OCI-LY3 (cell line): ENCODE measurements around the gene PRKCD.

ENCODE experiments used
- H2AFZ ChIP-seq: fragments of 200-600, 300-600 bp; shearing (Covaris generic); 2 replicates; pipeline ENCODE4 v1.6.0; 2014; ENCODE audit warnings: antibody characterized with exemption, low read depth, low read length
- H3K27ac ChIP-seq: fragments of 200-600, 300-600 bp; sonication (generic); 2 replicates; pipeline ENCODE4 v1.5.1; 2014; ENCODE audit warnings: mild to moderate bottlenecking, low read length, moderate library complexity, mixed read lengths
- H3K27me3 ChIP-seq: fragments of 200-600, 300-600 bp; sonication (generic); 2 replicates; pipeline ENCODE4 v1.6.1; 2014; ENCODE audit warnings: low read depth, low read length, mixed read lengths
- H3K36me3 ChIP-seq: fragments of 200-600, 300-600 bp; sonication (generic); replicated peaks from 2 replicates; pipeline ENCODE3; 2014; ENCODE audit warnings: low read depth, low read length, mixed read lengths
- H3K4me1 ChIP-seq: fragments of 300-600, 200-600 bp; sonication (generic); 2 replicates; pipeline ENCODE4 v1.6.1; 2014; ENCODE audit warnings: low read length, mixed read lengths
- H3K4me2 ChIP-seq: fragments of 200-600, 300-600 bp; sonication (generic); 2 replicates; pipeline ENCODE4 v1.6.1; 2014; ENCODE audit warnings: low read length, mixed read lengths
- H3K4me3 ChIP-seq: fragments of 300-600, 200-600 bp; sonication (generic); 2 replicates; pipeline ENCODE4 v1.5.1; 2014; ENCODE audit warnings: antibody characterized with exemption, mild to moderate bottlenecking, low read length, moderate library complexity
- H3K79me2 ChIP-seq: fragments of 300-600, 200-600 bp; shearing (Covaris generic); 2 replicates; pipeline ENCODE4 v1.6.1; 2014; ENCODE audit warnings: mild to moderate bottlenecking, low read length, mixed read lengths
- H3K9ac ChIP-seq: fragments of 300-600, 200-600 bp; shearing (Covaris generic); 2 replicates; pipeline ENCODE4 v1.6.0; 2014; ENCODE audit warnings: mild to moderate bottlenecking, low read length, moderate library complexity
- H3K9me3 ChIP-seq: fragments of 200-600, 300-600 bp; shearing (Covaris generic); 2 replicates; pipeline ENCODE4 v1.6.1; 2014; ENCODE audit warnings: low read length, mixed read lengths; ENCODE audit not compliant: insufficient read depth
- H4K20me1 ChIP-seq: fragments of 200-600, 300-600 bp; sonication (generic); 2 replicates; pipeline ENCODE4 v1.6.1; 2016; ENCODE audit warnings: low read length, mixed read lengths; ENCODE audit not compliant: insufficient read depth
- EZH2phosphoT487 ChIP-seq: fragments of 200-600 bp; shearing (Covaris generic); IDR thresholded peaks from 2 replicates; pipeline ENCODE4 v1.6.1; 2018; ENCODE audit warnings: antibody characterized with exemption, mixed run types, low read depth
- TF ChIP-seq, protein P1 (sequence below): fragments of 200-600, 300-600 bp; sonication (generic); IDR thresholded peaks from 2 replicates; pipeline ENCODE4 v1.5.1; 2014; ENCODE audit warnings: antibody characterized with exemption, low read length, low read depth

Gene PRKCD

DNA sequence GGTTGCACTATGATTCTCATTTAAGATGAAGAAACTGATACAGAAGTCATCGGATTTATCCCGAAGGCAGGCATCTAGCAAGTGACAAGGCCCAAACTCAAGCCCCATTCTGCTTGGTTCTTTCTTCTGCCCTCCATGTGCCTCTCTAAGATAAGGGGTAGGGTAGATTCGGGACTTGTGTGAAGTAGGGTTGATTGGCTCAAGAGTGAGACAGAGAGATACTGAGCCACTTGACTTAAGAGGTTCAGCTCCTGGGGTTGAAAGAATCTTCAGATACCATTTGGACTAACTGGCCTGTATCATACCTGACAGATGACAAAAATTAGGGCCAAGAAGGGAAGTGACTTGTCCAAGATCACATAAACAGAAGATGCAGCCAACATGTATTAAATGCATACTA lies 31.7 kb upstream of the PRKCD start:
- no peak overlapping the region for H2AFZ ChIP-seq
- H3K4me3 ChIP-seq: peak overlapping the region; percentile 77
- no peaks in the 10 kb centered on the region for H4K20me1 ChIP-seq
- H3K36me3 ChIP-seq: peaks cover 18% of the 10 kb centered on the region
- H3K9ac ChIP-seq: peak overlapping the region; percentile 77
- no peaks in the 10 kb centered on the region for H3K27me3 ChIP-seq
- peak overlapping the region; percentile 84 for H3K4me2 ChIP-seq
- peaks cover 16% of the 10 kb centered on the region for H3K4me1 ChIP-seq
- H3K9me3 ChIP-seq: no peaks in the 10 kb centered on the region
- no peak overlapping the region for H3K27ac ChIP-seq
- H3K79me2 ChIP-seq: peaks cover 23% of the 10 kb centered on the region
- TF ChIP-seq EZH2phosphoT487: no peak
- TF ChIP-seq, protein P1, sequence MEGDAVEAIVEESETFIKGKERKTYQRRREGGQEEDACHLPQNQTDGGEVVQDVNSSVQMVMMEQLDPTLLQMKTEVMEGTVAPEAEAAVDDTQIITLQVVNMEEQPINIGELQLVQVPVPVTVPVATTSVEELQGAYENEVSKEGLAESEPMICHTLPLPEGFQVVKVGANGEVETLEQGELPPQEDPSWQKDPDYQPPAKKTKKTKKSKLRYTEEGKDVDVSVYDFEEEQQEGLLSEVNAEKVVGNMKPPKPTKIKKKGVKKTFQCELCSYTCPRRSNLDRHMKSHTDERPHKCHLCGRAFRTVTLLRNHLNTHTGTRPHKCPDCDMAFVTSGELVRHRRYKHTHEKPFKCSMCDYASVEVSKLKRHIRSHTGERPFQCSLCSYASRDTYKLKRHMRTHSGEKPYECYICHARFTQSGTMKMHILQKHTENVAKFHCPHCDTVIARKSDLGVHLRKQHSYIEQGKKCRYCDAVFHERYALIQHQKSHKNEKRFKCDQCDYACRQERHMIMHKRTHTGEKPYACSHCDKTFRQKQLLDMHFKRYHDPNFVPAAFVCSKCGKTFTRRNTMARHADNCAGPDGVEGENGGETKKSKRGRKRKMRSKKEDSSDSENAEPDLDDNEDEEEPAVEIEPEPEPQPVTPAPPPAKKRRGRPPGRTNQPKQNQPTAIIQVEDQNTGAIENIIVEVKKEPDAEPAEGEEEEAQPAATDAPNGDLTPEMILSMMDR: no peak

DNA sequence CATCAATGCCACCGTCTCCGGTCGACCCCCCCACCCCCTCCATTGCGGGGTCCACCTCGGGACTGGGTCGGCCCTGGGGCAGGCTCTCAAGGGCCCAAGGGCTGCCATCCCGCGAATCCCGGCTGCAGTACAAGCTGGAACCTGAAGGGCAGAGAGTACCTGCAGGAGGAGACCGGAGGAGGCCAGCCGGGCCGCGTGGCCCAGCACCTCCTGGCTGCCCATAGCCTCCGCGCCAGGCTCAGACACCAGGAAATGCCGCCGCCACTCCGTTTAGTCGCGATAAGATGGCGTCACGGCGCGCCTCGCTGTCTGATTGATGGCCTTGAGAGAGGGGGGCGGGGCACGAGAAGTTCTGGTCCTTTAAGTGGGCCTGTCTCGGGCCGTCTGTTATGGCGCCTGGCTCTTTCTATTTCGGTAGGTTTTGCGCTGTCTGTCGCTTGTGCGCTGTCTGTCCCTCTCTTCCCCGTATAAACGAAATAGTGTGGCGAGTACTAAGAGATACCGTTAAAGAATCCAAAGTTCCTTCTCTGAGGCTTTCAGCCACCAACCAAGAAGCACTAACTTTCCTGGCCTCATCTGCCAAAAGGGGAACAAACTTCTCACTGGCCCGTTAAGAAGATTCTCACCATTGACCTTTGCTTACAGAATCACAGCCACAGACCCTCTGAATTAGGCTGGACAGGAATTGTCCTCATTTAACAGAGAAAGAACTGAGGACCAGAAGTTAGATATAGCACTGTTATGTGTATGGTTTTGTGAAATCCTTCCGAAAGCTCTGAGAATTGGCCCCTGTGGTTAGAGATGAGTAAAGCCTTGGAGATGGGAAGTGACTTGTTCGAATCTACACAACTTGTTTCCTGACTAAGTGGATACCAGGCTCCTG lies 30.6 kb upstream of the PRKCD start, which contains the start of gene RFT1:
Gene RFT1 (minus strand): TSS at position 257 of the 883 bp plus-strand sequence. CDS start 35 bp downstream, at position 222.
- Histone ChIP-seq H3K4me1 (peaks cover 16% of the 10 kb centered on the region), H3K27ac (peak within 1 kb of the TSS; percentile 62), H2AFZ (peak within 1 kb of the TSS; percentile 95), H3K27me3 (no peaks in the 10 kb centered on the region), H3K4me2 (peak within 1 kb of the TSS; percentile 84), H3K9ac (peak within 1 kb of the TSS; percentile 77), H3K9me3 (no peaks in the 10 kb centered on the region), H3K79me2 (peaks cover 23% of the 10 kb centered on the region), H3K36me3 (peaks cover 9% of the 10 kb centered on the region), H4K20me1 (no peaks in the 10 kb centered on the region), H3K4me3 (peak within 1 kb of the TSS; percentile 77)
- TF ChIP-seq, protein P1: no peak
- TF ChIP-seq EZH2phosphoT487: no peak

DNA sequence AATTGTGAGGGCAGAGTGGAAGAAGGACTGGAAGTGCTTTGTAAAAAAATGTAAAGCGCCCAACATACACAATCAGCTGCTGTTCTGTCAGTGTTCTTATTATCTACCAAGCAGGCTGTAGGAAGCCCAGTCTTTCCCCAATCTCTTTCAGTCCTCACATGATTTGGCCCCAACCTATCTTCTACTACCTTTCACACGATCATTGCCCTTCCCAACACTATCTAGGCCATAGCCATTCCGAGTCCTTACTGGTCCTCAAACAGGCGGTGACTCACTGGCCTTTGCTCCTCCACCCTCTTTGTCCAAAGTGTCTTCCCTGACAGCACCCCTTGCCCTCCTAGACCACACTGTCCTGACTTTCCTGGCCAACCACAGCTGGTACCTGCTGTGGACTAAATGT lies 29.9 kb upstream of the PRKCD start:
- peak overlapping the region; percentile 77 for H3K4me3 ChIP-seq
- peaks cover 16% of the 10 kb centered on the region for H3K4me1 ChIP-seq
- peaks cover 3% of the 10 kb centered on the region for H3K36me3 ChIP-seq
- peak overlapping the region; percentile 84 for H3K4me2 ChIP-seq
- no peaks in the 10 kb centered on the region for H3K27me3 ChIP-seq
- H3K27ac ChIP-seq: peak overlapping the region; percentile 62
- peak overlapping the region; percentile 95 for H2AFZ ChIP-seq
- peak overlapping the region; percentile 77 for H3K9ac ChIP-seq
- H3K79me2 ChIP-seq: peaks cover 23% of the 10 kb centered on the region
- no peaks in the 10 kb centered on the region for H4K20me1 ChIP-seq
- H3K9me3 ChIP-seq: no peaks in the 10 kb centered on the region
- TF ChIP-seq EZH2phosphoT487: no peak
- TF ChIP-seq, protein P1: no peak

DNA sequence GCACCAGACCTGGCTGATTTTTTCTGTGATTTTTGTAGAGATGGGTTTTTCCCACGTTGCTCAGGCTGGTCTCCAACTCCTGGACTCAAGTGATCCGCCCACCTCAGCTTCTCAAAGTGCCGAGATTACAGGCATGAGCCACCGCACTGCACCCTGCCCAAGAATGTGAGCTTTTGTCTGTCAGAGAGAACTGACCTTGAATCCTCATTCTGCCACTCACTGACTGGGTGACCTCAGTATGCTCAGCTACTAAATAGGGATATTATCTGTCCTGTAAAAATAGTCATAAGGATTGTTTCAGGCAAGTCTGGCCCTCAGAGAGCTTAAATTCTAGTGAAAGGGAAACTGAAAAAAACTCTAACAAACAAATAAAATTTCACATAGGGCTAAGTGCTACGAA lies 28.7 kb upstream of the PRKCD start:
- H3K4me2 ChIP-seq: no peak overlapping the region
- TF ChIP-seq, protein P1: no peak
- TF ChIP-seq EZH2phosphoT487: no peak
- no peak overlapping the region for H3K27ac ChIP-seq
- H3K79me2 ChIP-seq: peaks cover 23% of the 10 kb centered on the region
- H4K20me1 ChIP-seq: no peaks in the 10 kb centered on the region
- H3K4me3 ChIP-seq: no peak overlapping the region
- H3K27me3 ChIP-seq: no peaks in the 10 kb centered on the region
- H3K9me3 ChIP-seq: no peaks in the 10 kb centered on the region
- no peak overlapping the region for H2AFZ ChIP-seq
- peaks cover 3% of the 10 kb centered on the region for H3K36me3 ChIP-seq
- peaks cover 16% of the 10 kb centered on the region for H3K4me1 ChIP-seq
- no peak overlapping the region for H3K9ac ChIP-seq
